Loucy (cell line): Measurements from ENCODE around the gene TCHHL1.

Source experiments
- EZH2phosphoT487 ChIP-seq: fragments of 200-600 bp; IDR thresholded peaks from 2 replicates; pipeline ENCODE4 v1.6.1; 2018; ENCODE audit warnings: antibody characterized with exemption, mild to moderate bottlenecking, moderate library complexity, borderline replicate concordance
- TF ChIP-seq, protein P1 (sequence below): fragments of 200-600 bp; sonication (generic); conservative IDR thresholded peaks from 2 replicates; pipeline ENCODE4 v1.5.1; 2014; ENCODE audit warnings: mild to moderate bottlenecking, antibody characterized with exemption, low read length

DNA sequence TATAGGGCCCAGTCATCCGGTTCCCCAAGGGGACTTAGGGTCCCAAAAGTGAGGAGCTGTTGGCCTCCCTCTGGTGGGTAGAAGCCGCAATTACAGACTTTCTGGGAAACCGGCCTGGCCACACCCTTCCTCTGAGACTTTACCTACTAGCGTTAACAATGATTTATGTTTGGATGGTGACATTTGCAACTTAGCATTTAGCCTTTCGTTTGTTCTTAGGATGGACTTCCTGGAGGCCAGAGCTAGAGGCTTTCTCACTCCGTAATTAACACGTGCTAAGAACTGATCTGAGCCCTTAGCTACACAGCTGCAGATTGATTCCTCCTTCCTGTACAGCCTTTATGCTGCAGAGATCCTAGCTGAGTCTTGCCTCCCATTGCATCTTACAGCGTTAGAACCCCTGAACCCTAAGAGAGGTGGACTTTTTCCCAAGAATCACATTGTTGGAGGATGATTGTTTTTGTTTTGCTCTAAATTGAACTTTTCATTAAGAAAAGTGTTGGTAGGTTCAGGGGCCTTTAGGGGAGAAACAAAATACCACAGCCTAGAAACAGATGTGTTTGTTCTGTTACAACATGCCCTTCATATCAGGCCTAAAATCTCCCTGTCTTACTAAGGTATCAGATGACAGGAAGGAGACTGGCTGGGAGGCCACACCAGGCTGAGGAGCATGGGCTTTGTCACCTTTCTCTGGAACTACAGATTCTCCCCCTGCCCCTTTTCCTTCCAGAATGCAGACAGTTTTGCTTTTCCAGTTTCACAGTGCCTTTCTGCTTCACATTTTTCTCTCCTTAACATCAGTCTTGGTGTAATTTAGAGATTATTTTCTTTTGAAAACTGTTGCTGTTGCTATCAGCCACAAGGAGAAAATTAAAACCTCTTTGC is 54.0 kb downstream of the TCHHL1 start:
- TF ChIP-seq, protein P1, sequence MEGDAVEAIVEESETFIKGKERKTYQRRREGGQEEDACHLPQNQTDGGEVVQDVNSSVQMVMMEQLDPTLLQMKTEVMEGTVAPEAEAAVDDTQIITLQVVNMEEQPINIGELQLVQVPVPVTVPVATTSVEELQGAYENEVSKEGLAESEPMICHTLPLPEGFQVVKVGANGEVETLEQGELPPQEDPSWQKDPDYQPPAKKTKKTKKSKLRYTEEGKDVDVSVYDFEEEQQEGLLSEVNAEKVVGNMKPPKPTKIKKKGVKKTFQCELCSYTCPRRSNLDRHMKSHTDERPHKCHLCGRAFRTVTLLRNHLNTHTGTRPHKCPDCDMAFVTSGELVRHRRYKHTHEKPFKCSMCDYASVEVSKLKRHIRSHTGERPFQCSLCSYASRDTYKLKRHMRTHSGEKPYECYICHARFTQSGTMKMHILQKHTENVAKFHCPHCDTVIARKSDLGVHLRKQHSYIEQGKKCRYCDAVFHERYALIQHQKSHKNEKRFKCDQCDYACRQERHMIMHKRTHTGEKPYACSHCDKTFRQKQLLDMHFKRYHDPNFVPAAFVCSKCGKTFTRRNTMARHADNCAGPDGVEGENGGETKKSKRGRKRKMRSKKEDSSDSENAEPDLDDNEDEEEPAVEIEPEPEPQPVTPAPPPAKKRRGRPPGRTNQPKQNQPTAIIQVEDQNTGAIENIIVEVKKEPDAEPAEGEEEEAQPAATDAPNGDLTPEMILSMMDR, result peak; percentile 88
- no peak for TF ChIP-seq EZH2phosphoT487
